ENCODE measurements around the gene PSME1.

Gene PSME1

GRCh38 chr14:24114532-24115421, 21.2 kb upstream of the PSME1 start, which contains the start of the genes DCAF11 and NRL:
DCAF11 (plus strand) TSS chr14:24114777; CDS start chr14:24115595, 818 bp downstream.
NRL (minus strand) TSS chr14:24114949; CDS start chr14:24082848, 32,101 bp downstream.
- FAIRE-seq (peak; percentile 99), DNase-seq (ENCODE audit: insufficient read length, low spot score) (peak; percentile 95)
- peak; percentile 41; the same call in 1 of the 2 replicates for TF ChIP-seq SPI1 (IDR thresholded peaks at IDR 0.05; ENCODE audit: low read depth, low read length)
- peak; percentile 5; the same call in 1 of the 2 replicates for TF ChIP-seq POLR2AphosphoS5 (IDR thresholded peaks at IDR 0.05; ENCODE audit: low read depth, low read length)
- peak; percentile 49 for TF ChIP-seq TAF1 (IDR thresholded peaks at IDR 0.05; ENCODE audit: low read depth, low read length)
- peak; percentile 50; the same call in 1 of the 2 replicates for TF ChIP-seq POLR2A (IDR thresholded peaks at IDR 0.05; ENCODE audit: low read depth, low read length)
- no peak for TF ChIP-seq PAX5 (IDR thresholded peaks at IDR 0.05; ENCODE audit: insufficient read depth, low read length, severe bottlenecking)
- TF ChIP-seq POU2F2 (IDR thresholded peaks at IDR 0.05; ENCODE audit: low read depth, low read length): no peak; the same call in 1 of the 2 replicates

GRCh38 chr14:24115422-24116127, 20.4 kb upstream of the PSME1 start:
- TF ChIP-seq TAF1 (IDR thresholded peaks at IDR 0.05; ENCODE audit: low read depth, low read length) (no peak), POLR2AphosphoS5 (IDR thresholded peaks at IDR 0.05; ENCODE audit: low read depth, low read length) (no peak), SPI1 (IDR thresholded peaks at IDR 0.05; ENCODE audit: low read depth, low read length) (no peak), POLR2A (IDR thresholded peaks at IDR 0.05; ENCODE audit: low read depth, low read length) (no peak), PAX5 (IDR thresholded peaks at IDR 0.05; ENCODE audit: insufficient read depth, low read length, severe bottlenecking) (no peak), POU2F2 (IDR thresholded peaks at IDR 0.05; ENCODE audit: low read depth, low read length) (no peak)
- FAIRE-seq (no peak), DNase-seq (ENCODE audit: insufficient read length, low spot score) (no peak)

- no peak for TF ChIP-seq POLR2AphosphoS5 (IDR thresholded peaks at IDR 0.05; ENCODE audit: low read depth, low read length)
- no peak for TF ChIP-seq TAF1 (IDR thresholded peaks at IDR 0.05; ENCODE audit: low read depth, low read length)
- no peak for TF ChIP-seq POU2F2 (IDR thresholded peaks at IDR 0.05; ENCODE audit: low read depth, low read length)
- no peak for TF ChIP-seq SPI1 (IDR thresholded peaks at IDR 0.05; ENCODE audit: low read depth, low read length)
- TF ChIP-seq POLR2A (IDR thresholded peaks at IDR 0.05; ENCODE audit: low read depth, low read length): no peak
- no peak for TF ChIP-seq PAX5 (IDR thresholded peaks at IDR 0.05; ENCODE audit: insufficient read depth, low read length, severe bottlenecking)
- FAIRE-seq: no peak
These were observed 19.7 kb upstream of the PSME1 start for GRCh38 chr14:24116128-24116814.

GRCh38 chr14:24117179-24117578, 18.8 kb upstream of the PSME1 start:
- no peak for DNase-seq (ENCODE audit: insufficient read length, low spot score)
- FAIRE-seq: no peak
- TF ChIP-seq POLR2AphosphoS5 (IDR thresholded peaks at IDR 0.05; ENCODE audit: low read depth, low read length) (no peak), SPI1 (IDR thresholded peaks at IDR 0.05; ENCODE audit: low read depth, low read length) (no peak), POU2F2 (IDR thresholded peaks at IDR 0.05; ENCODE audit: low read depth, low read length) (no peak), TAF1 (IDR thresholded peaks at IDR 0.05; ENCODE audit: low read depth, low read length) (no peak), PAX5 (IDR thresholded peaks at IDR 0.05; ENCODE audit: insufficient read depth, low read length, severe bottlenecking) (no peak), POLR2A (IDR thresholded peaks at IDR 0.05; ENCODE audit: low read depth, low read length) (no peak)

More at GRCh38 chr14:24116128-24116814, 19.7 kb upstream of the PSME1 start:
- DNase-seq (ENCODE audit: insufficient read length, low spot score): no peak

- FAIRE-seq (no peak), DNase-seq (ENCODE audit: insufficient read length, low spot score) (no peak)
- TF ChIP-seq POLR2A (IDR thresholded peaks at IDR 0.05; ENCODE audit: low read depth, low read length) (no peak), POLR2AphosphoS5 (IDR thresholded peaks at IDR 0.05; ENCODE audit: low read depth, low read length) (no peak)
These were observed 16.3 kb upstream of the PSME1 start for GRCh38 chr14:24119691-24120090.

- DNase-seq (ENCODE audit: insufficient read length, low spot score) (no peak), FAIRE-seq (no peak)
- TF ChIP-seq POLR2AphosphoS5 (IDR thresholded peaks at IDR 0.05; ENCODE audit: low read depth, low read length) (no peak), PAX5 (IDR thresholded peaks at IDR 0.05; ENCODE audit: insufficient read depth, low read length, severe bottlenecking) (no peak), POU2F2 (IDR thresholded peaks at IDR 0.05; ENCODE audit: low read depth, low read length) (no peak), POLR2A (IDR thresholded peaks at IDR 0.05; ENCODE audit: low read depth, low read length) (no peak), TAF1 (IDR thresholded peaks at IDR 0.05; ENCODE audit: low read depth, low read length) (no peak), SPI1 (IDR thresholded peaks at IDR 0.05; ENCODE audit: low read depth, low read length) (no peak)
These were observed 14.8 kb upstream of the PSME1 start for GRCh38 chr14:24121210-24121609.

GRCh38 chr14:24122416-24122815, 13.6 kb upstream of the PSME1 start:
- FAIRE-seq: no peak
- DNase-seq (ENCODE audit: insufficient read length, low spot score): no peak
- TF ChIP-seq POLR2AphosphoS5 (IDR thresholded peaks at IDR 0.05; ENCODE audit: low read depth, low read length) (no peak), SPI1 (IDR thresholded peaks at IDR 0.05; ENCODE audit: low read depth, low read length) (no peak), PAX5 (IDR thresholded peaks at IDR 0.05; ENCODE audit: insufficient read depth, low read length, severe bottlenecking) (no peak), POLR2A (IDR thresholded peaks at IDR 0.05; ENCODE audit: low read depth, low read length) (no peak), TAF1 (IDR thresholded peaks at IDR 0.05; ENCODE audit: low read depth, low read length) (no peak), POU2F2 (IDR thresholded peaks at IDR 0.05; ENCODE audit: low read depth, low read length) (no peak)

GRCh38 chr14:24122898-24123297, 13.1 kb upstream of the PSME1 start:
- DNase-seq (ENCODE audit: insufficient read length, low spot score): no peak
- no peak for FAIRE-seq
- TF ChIP-seq POLR2AphosphoS5 (IDR thresholded peaks at IDR 0.05; ENCODE audit: low read depth, low read length): no peak
- no peak for TF ChIP-seq POU2F2 (IDR thresholded peaks at IDR 0.05; ENCODE audit: low read depth, low read length)
- TF ChIP-seq PAX5 (IDR thresholded peaks at IDR 0.05; ENCODE audit: insufficient read depth, low read length, severe bottlenecking): no peak
- TF ChIP-seq POLR2A (IDR thresholded peaks at IDR 0.05; ENCODE audit: low read depth, low read length): no peak; the same call in 1 of the 2 replicates
- TF ChIP-seq SPI1 (IDR thresholded peaks at IDR 0.05; ENCODE audit: low read depth, low read length): no peak

Data from GM12891 (cell line).